K562 (cell line): ENCODE measurements around the gene SETD7. TPM values are rescaled to one million over a fixed set of nuclear protein-coding genes. Genes with fewer than 3 reads are reported as not detected.

Source experiments
- EZH2 ChIP-seq: IDR thresholded peaks from 2 replicates; pipeline ENCODE4 v1.6.1; 2012; ENCODE audit warnings: low read depth, mild to moderate bottlenecking, inconsistent platforms, low read length, borderline replicate concordance
- FOXJ3 ChIP-seq: sonication (generic); formaldehyde crosslinking; IDR thresholded peaks from 2 replicates; pipeline ENCODE4 v1.4.0; 2020; ENCODE audit warnings: mild to moderate bottlenecking, missing genetic modification reagents
- LCOR ChIP-seq: sonication (generic); formaldehyde crosslinking; IDR thresholded peaks from 2 replicates; pipeline ENCODE4 v1.8.0; 2022; ENCODE audit warnings: mild to moderate bottlenecking, missing genetic modification reagents
- MIER1 ChIP-seq: fragments of 450-650 bp; IDR thresholded peaks from 2 replicates; pipeline ENCODE4 v1.6.1; 2016; ENCODE audit warnings: antibody characterized with exemption, mild to moderate bottlenecking, low read depth
- PBX2 ChIP-seq, 2 experiments: IDR thresholded peaks in 1 of 2; conservative IDR thresholded peaks in 1 of 2; 2 replicates each; pipeline ENCODE4 v1.6.1; 2016; ENCODE audit warnings: low read depth in 2 of 2, mild to moderate bottlenecking in 1 of 2, missing compliant biosample characterization in 1 of 2, missing genetic modification characterization in 1 of 2, moderate library complexity in 1 of 2
- PCBP1 ChIP-seq: fragments of 200-400 bp; formaldehyde crosslinking; IDR thresholded peaks from 2 replicates; pipeline ENCODE4 v1.6.1; 2018; ENCODE audit warnings: mild to moderate bottlenecking, low read depth, low read length; ENCODE audit not compliant: poor library complexity, severe bottlenecking
- RAD21 ChIP-seq, 2 experiments: fragments of 250-450 bp in 1 of 2; fragments of 450-650 bp in 1 of 2; sonication (Bioruptor Pico) in 1 of 2; formaldehyde crosslinking in 1 of 2; IDR thresholded peaks in 1 of 2; conservative IDR thresholded peaks in 1 of 2; 2 replicates each; pipeline versions ENCODE4 v1.4.0 to v1.8.0; 2020 to 2022; ENCODE audit warnings: mild to moderate bottlenecking in 2 of 2, moderate library complexity in 1 of 2
- RUNX1 ChIP-seq: sonication (generic); IDR thresholded peaks from 2 replicates; pipeline ENCODE4 v1.6.1; 2016; ENCODE audit warnings: antibody characterized with exemption, low read depth
- TFAP4 ChIP-seq: sonication (generic); formaldehyde crosslinking; IDR thresholded peaks from 2 replicates; pipeline ENCODE4 v1.8.0; 2022; ENCODE audit warnings: missing genetic modification reagents, mild to moderate bottlenecking, moderate library complexity, borderline replicate concordance
- TRIM25 ChIP-seq: fragments of 450-650 bp; IDR thresholded peaks from 2 replicates; pipeline ENCODE4 v1.7.0; 2016; ENCODE audit warnings: borderline replicate concordance
- ZBTB12 ChIP-seq: fragments of 250-450 bp; sonication (Bioruptor Pico); IDR thresholded peaks from 2 replicates; pipeline ENCODE4 v1.4.0; 2020
- ZNF263 ChIP-seq: sonication (generic); formaldehyde crosslinking; IDR thresholded peaks from 2 replicates; pipeline ENCODE4 v1.8.0; 2022; ENCODE audit warnings: mild to moderate bottlenecking, missing genetic modification reagents, borderline replicate concordance
- ZNF609 ChIP-seq: sonication (generic); formaldehyde crosslinking; IDR thresholded peaks from 2 replicates; pipeline ENCODE4 v1.8.1; 2023; ENCODE audit warnings: missing genetic modification reagents, mild to moderate bottlenecking, borderline replicate concordance
- polyA plus RNA-seq, 8 experiments: library from polyadenylated mRNA; depleted of rRNA in 4 of 8; stranded (reverse) in 5 of 8; unstranded in 3 of 8; fragments of >200 nt; fragmentation: Nextera tagmentation in 2 of 8; fragmentation: Illumina TruSeq in 1 of 8; extraction: Ambion mirVana in 2 of 8; extraction: Trizol in 1 of 8; gene quantifications; 2 replicates each; pipeline versions ENCODE4 v1.2.1 to v1.2.3, GENCODE V29; 2011 to 2014; ENCODE audit warnings: inconsistent platforms in 1 of 8, missing spikeins in 1 of 8
- total RNA-seq, 7 experiments: library from RNA; depleted of rRNA in 6 of 7; stranded (reverse); fragments of >200 nt in 6 of 7; fragmentation: Illumina TruSeq in 2 of 7; extraction: Trizol in 2 of 7; gene quantifications; 2 replicates each; pipeline versions ENCODE4 v1.2.1 to v1.2.3, GENCODE V29; 2011 to 2021; ENCODE audit warnings: low replicate concordance in 1 of 7

The SETD7 gene
- total and polyA plus RNA-seq, 9 of the 15 experiments (the other 6 are each of a cell fraction or from before 2014, with no cell fraction given), result 0.37 to 2.4 (median 1.7) TPM

GRCh38 chr4:139556071-139556723, at the start of gene SETD7 (continued):
- TF ChIP-seq ZBTB12 (CRISPR knock-in tag), result no peak
- TF ChIP-seq FOXJ3, result no peak
- TF ChIP-seq RAD21 (CRISPR knock-in tag; conservative IDR thresholded peaks at IDR 0.05 in 1 of 2, IDR thresholded peaks at IDR 0.05 in 1 of 2), result no peak
- no peak for TF ChIP-seq EZH2
- TF ChIP-seq TFAP4 (CRISPR knock-in tag), result peak; percentile 94
- TF ChIP-seq RUNX1, result no peak
- TF ChIP-seq MIER1, result no peak
- TF ChIP-seq ZNF263 (CRISPR knock-in tag), result peak; percentile 94
- no peak for TF ChIP-seq TRIM25
- no peak for TF ChIP-seq LCOR (CRISPR knock-in tag)
- 0 out of 2 replicates have a peak, but pooled peaks have one; percentile 29 for TF ChIP-seq PBX2 (CRISPR knock-in tag; IDR thresholded peaks at IDR 0.05; ENCODE audit: low read depth)
- TF ChIP-seq PBX2 (tag; conservative IDR thresholded peaks at IDR 0.05; ENCODE audit: low read depth), result peak; percentile 53
- TF ChIP-seq ZNF609 (CRISPR knock-in tag), result no peak
- peak; percentile 37 for TF ChIP-seq PCBP1
